HepG2 (cell line): ENCODE data around the gene LIPE. TPM values are rescaled to one million over a fixed set of nuclear protein-coding genes. Genes with fewer than 3 reads are reported as not detected.

Experiments used
- ATF2 ChIP-seq: sonication (generic); formaldehyde crosslinking; IDR thresholded peaks from 2 replicates; pipeline ENCODE4 v1.4.0; 2020; ENCODE audit warnings: missing genetic modification reagents
- DDIT3 ChIP-seq: sonication (generic); formaldehyde crosslinking; IDR thresholded peaks from 2 replicates; pipeline ENCODE4 v1.4.0; 2020; ENCODE audit warnings: mild to moderate bottlenecking, missing genetic modification reagents
- GABPB1 ChIP-seq: IDR thresholded peaks from 2 replicates; pipeline ENCODE4 v1.6.1; 2016; ENCODE audit warnings: mild to moderate bottlenecking, missing genetic modification reagents, moderate library complexity, missing compliant biosample characterization
- HIC2 ChIP-seq: sonication (generic); formaldehyde crosslinking; IDR thresholded peaks from 2 replicates; pipeline ENCODE4 v1.9.0; 2022; ENCODE audit warnings: low read depth, missing genetic modification reagents
- IRF2 ChIP-seq: IDR thresholded peaks from 2 replicates; pipeline ENCODE4 v1.6.1; 2018; ENCODE audit warnings: missing genetic modification reagents, missing compliant biosample characterization
- KAT8 ChIP-seq: IDR thresholded peaks from 2 replicates; pipeline ENCODE4 v1.6.1; 2016; ENCODE audit warnings: missing genetic modification reagents, missing compliant biosample characterization
- MAF1 ChIP-seq: sonication (generic); formaldehyde crosslinking; IDR thresholded peaks from 2 replicates; pipeline ENCODE4 v1.5.0; 2020; ENCODE audit warnings: missing genetic modification reagents, borderline replicate concordance
- MED1 ChIP-seq: sonication (generic); formaldehyde crosslinking; IDR thresholded peaks from 2 replicates; pipeline ENCODE4 v1.4.0; 2020; ENCODE audit warnings: missing genetic modification reagents
- MED8 ChIP-seq: sonication (generic); formaldehyde crosslinking; IDR thresholded peaks from 2 replicates; pipeline ENCODE4 v1.8.1; 2023; ENCODE audit warnings: mild to moderate bottlenecking, missing genetic modification reagents; ENCODE audit not compliant: insufficient replicate concordance
- NFKB2 ChIP-seq: sonication (generic); formaldehyde crosslinking; IDR thresholded peaks from 2 replicates; pipeline ENCODE4 v1.4.0; 2020; ENCODE audit warnings: missing genetic modification reagents, borderline replicate concordance
- POGK ChIP-seq: sonication (generic); formaldehyde crosslinking; conservative IDR thresholded peaks from 2 replicates; pipeline ENCODE4 v1.8.0; 2022; ENCODE audit warnings: mild to moderate bottlenecking, moderate library complexity, missing genetic modification reagents
- SALL1 ChIP-seq: sonication (generic); formaldehyde crosslinking; IDR thresholded peaks from 2 replicates; pipeline ENCODE4 v1.8.0; 2022; ENCODE audit warnings: mild to moderate bottlenecking, missing genetic modification reagents
- SCMH1 ChIP-seq: sonication (generic); formaldehyde crosslinking; IDR thresholded peaks from 2 replicates; pipeline ENCODE4 v1.9.0; 2021; ENCODE audit warnings: missing genetic modification reagents, mild to moderate bottlenecking, borderline replicate concordance
- SYNCRIP ChIP-seq: fragments of 200-400 bp; formaldehyde crosslinking; IDR thresholded peaks from 2 replicates; pipeline ENCODE4 v1.6.1; 2018; ENCODE audit warnings: mild to moderate bottlenecking, low read depth, low read length; ENCODE audit not compliant: insufficient read depth
- TBP ChIP-seq: sonication (generic); formaldehyde crosslinking; IDR thresholded peaks from 2 replicates; pipeline ENCODE4 v1.5.0; 2020; ENCODE audit warnings: missing genetic modification reagents
- TFDP2 ChIP-seq: sonication (generic); formaldehyde crosslinking; IDR thresholded peaks from 2 replicates; pipeline ENCODE4 v1.4.0; 2020; ENCODE audit warnings: missing genetic modification reagents
- THAP8 ChIP-seq: sonication (generic); formaldehyde crosslinking; IDR thresholded peaks from 2 replicates; pipeline ENCODE4 v1.5.1; 2020; ENCODE audit warnings: missing genetic modification reagents, mild to moderate bottlenecking, borderline replicate concordance
- TMF1 ChIP-seq: sonication (generic); formaldehyde crosslinking; IDR thresholded peaks from 2 replicates; pipeline ENCODE4 v1.8.1; 2022; ENCODE audit warnings: low read depth, missing genetic modification reagents
- TSC22D2 ChIP-seq: sonication (generic); formaldehyde crosslinking; IDR thresholded peaks from 2 replicates; pipeline ENCODE4 v1.5.1; 2020; ENCODE audit warnings: missing genetic modification reagents, mild to moderate bottlenecking, borderline replicate concordance
- U2AF1 ChIP-seq: fragments of 200-400 bp; formaldehyde crosslinking; optimal IDR thresholded peaks from 2 replicates; pipeline ENCODE3; 2017; ENCODE audit warnings: mild to moderate bottlenecking, low read depth, low read length
- ZMYM2 ChIP-seq: sonication (generic); formaldehyde crosslinking; IDR thresholded peaks from 2 replicates; pipeline ENCODE4 v1.8.0; 2022; ENCODE audit warnings: mild to moderate bottlenecking, missing genetic modification reagents
- ZNF232 ChIP-seq: sonication (generic); formaldehyde crosslinking; IDR thresholded peaks from 2 replicates; pipeline ENCODE4 v1.4.0; 2020; ENCODE audit warnings: missing genetic modification reagents, borderline replicate concordance
- ZNF788 ChIP-seq: sonication (generic); formaldehyde crosslinking; IDR thresholded peaks from 2 replicates; pipeline ENCODE4 v1.5.0; 2020; ENCODE audit warnings: mild to moderate bottlenecking, missing genetic modification reagents, borderline replicate concordance
- polyA plus RNA-seq, 8 experiments: library from polyadenylated mRNA; depleted of rRNA in 3 of 8; stranded (reverse) in 7 of 8; unstranded in 1 of 8; fragments of >200 nt; fragmentation: Illumina TruSeq in 4 of 8; extraction: Trizol in 4 of 8; gene quantifications; 2 replicates each; pipeline versions ENCODE4 v1.2.1 to v1.2.3, GENCODE V29; 2011 to 2016; ENCODE audit warnings: low read depth in 4 of 8, missing spikeins in 1 of 8, mixed read lengths in 1 of 8; ENCODE audit not compliant: insufficient read depth in 1 of 8
- total RNA-seq, 5 experiments: library from RNA; depleted of rRNA; stranded (reverse); fragments of >200 nt; fragmentation: Illumina TruSeq; extraction: Trizol; gene quantifications; 2 replicates each; pipeline ENCODE4 v1.2.3, GENCODE V29; 2016; ENCODE audit warnings: low read depth in 1 of 5

The LIPE gene
- total and polyA plus RNA-seq, 2 of the 13 experiments (the other 11 are each of a cell fraction or from before 2014, with no cell fraction given), result not detected

- TF ChIP-seq TMF1, result no peak
- TF ChIP-seq IRF2 (CRISPR knock-in tag), result peak; percentile 62; the same call in 1 of the 2 replicates
- peak; percentile 46; the same call in 1 of the 2 replicates for TF ChIP-seq TFDP2
- TF ChIP-seq ZNF788 (CRISPR knock-in tag), result peak; percentile 77; the same call in 1 of the 2 replicates
- no peak for TF ChIP-seq NFKB2 (CRISPR knock-in tag)
- peak; percentile 75; the same call in 1 of the 2 replicates for TF ChIP-seq ATF2
- TF ChIP-seq HIC2 (CRISPR knock-in tag), result no peak
- TF ChIP-seq THAP8 (CRISPR knock-in tag), result no peak
- TF ChIP-seq SYNCRIP, result no peak
- no peak for TF ChIP-seq MAF1
- no peak for TF ChIP-seq DDIT3 (CRISPR knock-in tag)
- TF ChIP-seq SCMH1 (CRISPR knock-in tag), result no peak
- no peak for TF ChIP-seq ZMYM2 (CRISPR knock-in tag)
- no peak for TF ChIP-seq ZNF232 (CRISPR knock-in tag)
- peak; percentile 76; the same call in 1 of the 2 replicates for TF ChIP-seq KAT8 (CRISPR knock-in tag)
- peak; percentile 50; the same call in 1 of the 2 replicates for TF ChIP-seq POGK
- peak; percentile 73 for TF ChIP-seq MED1 (CRISPR knock-in tag)
- no peak for TF ChIP-seq TBP
- no peak for TF ChIP-seq TSC22D2
- TF ChIP-seq GABPB1, result no peak
- peak; percentile 24 for TF ChIP-seq MED8 (CRISPR knock-in tag)
- TF ChIP-seq U2AF1, result no peak
- TF ChIP-seq SALL1 (CRISPR knock-in tag), result peak; percentile 82
Observed at GRCh38 chr19:42443944-42444398, 16.8 kb upstream of the LIPE start (continued).
